IPS-18a (cell line): ENCODE measurements around the gene HNF1B.

Source experiments
- H3K27ac ChIP-seq: one replicate; pipeline ENCODE4 v1.5.1; 2013; ENCODE audit warnings: low read length
- H3K27me3 ChIP-seq: one replicate; pipeline ENCODE4 v1.6.1; 2013; ENCODE audit warnings: mild to moderate bottlenecking, low read length; ENCODE audit not compliant: control insufficient read depth, insufficient read depth
- H3K36me3 ChIP-seq: one replicate; pipeline ENCODE4 v1.6.1; 2013; ENCODE audit warnings: low read depth, low read length; ENCODE audit not compliant: control insufficient read depth
- H3K4me1 ChIP-seq: one replicate; pipeline ENCODE4 v1.6.1; 2013; ENCODE audit warnings: low read depth, low read length; ENCODE audit not compliant: control insufficient read depth
- H3K4me3 ChIP-seq: one replicate; pipeline ENCODE4 v1.5.1; 2013; ENCODE audit warnings: low read length
- H3K9ac ChIP-seq: one replicate; pipeline ENCODE4 v1.6.1; 2013; ENCODE audit warnings: mild to moderate bottlenecking, low read length, moderate library complexity
- H3K9me3 ChIP-seq: one replicate; pipeline ENCODE4 v1.6.1; 2013; ENCODE audit warnings: low read depth, low read length; ENCODE audit not compliant: control insufficient read depth

Gene HNF1B

DNA sequence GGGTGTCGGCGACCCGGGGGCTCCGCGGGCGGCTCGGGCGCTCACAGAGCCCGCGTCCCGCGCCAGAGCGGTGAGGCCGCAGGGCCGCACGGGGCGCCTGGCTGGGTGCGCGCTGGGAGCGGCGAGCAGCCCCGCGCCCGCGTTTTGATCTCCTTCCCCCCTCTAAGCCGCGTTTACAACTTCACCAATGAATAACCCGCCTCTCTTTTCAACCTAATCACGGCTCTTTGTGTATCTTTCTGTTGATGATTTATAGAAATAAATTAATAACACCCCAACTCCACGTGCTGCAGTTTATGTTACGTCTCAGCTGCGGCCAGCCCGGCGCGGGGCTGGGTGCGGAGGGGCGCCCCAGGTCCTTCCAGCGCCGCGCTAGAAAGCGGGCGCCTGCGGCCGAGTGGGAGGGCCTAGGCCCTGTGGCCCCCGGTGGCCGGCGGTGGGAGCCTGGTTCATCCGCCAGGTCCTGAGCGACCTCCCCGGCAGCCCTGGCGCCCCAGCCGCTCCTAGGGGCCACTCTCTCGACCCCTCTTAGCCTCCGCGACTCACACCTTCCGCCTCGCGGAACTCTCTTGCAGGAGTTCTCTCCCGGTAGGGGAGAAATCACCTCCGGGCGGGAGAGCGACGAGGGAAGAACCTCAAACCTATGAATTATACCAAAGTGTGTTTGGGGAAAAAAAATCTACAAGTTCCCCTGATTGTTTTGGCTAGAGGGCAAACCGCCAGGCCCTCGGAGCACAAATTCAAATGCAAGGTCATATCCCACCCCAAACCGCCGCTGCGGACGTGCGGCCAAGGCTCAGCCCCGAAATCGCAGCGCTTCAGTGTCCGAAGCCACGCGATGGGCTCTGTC lies 1.9 kb downstream of the HNF1B start:
- H3K4me1 ChIP-seq, result peaks cover 14% of the 10 kb centered on the region
- H3K9ac ChIP-seq, result no peak overlapping the region
- H3K4me3 ChIP-seq, result peak overlapping the region; percentile 58
- H3K27ac ChIP-seq, result no peak overlapping the region
- H3K27me3 ChIP-seq, result peaks cover 100% of the 10 kb centered on the region
- no peaks in the 10 kb centered on the region for H3K9me3 ChIP-seq
- no peaks in the 10 kb centered on the region for H3K36me3 ChIP-seq

DNA sequence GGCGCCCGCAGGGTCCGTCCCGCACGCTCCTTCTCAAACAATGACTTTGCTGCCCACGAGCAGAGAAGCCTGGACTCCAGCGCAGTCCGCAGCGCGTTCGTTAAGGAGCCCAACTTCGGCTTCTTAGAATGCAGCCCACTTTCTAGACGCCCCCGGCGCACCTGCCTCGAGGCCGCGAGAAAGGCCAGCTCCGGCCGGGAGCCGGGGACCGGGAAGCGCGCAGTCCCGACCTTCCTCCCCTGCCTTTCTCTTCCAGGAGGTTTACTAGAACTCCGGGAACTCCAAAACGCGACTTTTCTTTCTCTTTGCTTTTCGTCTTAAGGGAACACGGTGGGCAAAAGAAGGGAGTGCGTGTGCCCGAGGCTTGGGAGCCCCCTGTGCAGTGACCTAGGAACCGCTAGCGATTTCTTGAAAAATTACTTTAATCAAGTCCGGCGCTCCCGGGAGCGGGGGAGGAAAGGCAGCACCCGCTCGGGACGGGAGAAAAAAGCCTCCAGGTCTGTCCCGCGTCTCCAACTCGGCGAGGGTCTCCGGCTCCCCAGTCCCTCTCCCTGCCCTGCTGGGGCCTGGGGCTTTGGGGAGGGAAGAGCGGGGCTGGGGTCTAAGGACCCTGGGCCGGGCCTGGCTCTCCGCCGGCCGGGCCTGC lies 2.6 kb downstream of the HNF1B start:
- Histone ChIP-seq H3K9me3 (no peaks in the 10 kb centered on the region), H3K9ac (no peak overlapping the region), H3K4me3 (peak overlapping the region; percentile 59), H3K36me3 (no peaks in the 10 kb centered on the region), H3K27ac (no peak overlapping the region), H3K4me1 (peaks cover 14% of the 10 kb centered on the region), H3K27me3 (peaks cover 98% of the 10 kb centered on the region)

- Histone ChIP-seq H3K27ac (no peak overlapping the region), H3K4me3 (peak overlapping the region; percentile 59), H3K4me1 (peaks cover 14% of the 10 kb centered on the region), H3K27me3 (peaks cover 98% of the 10 kb centered on the region), H3K9ac (no peak overlapping the region), H3K9me3 (no peaks in the 10 kb centered on the region), H3K36me3 (no peaks in the 10 kb centered on the region)
Observed at GRCh38 chr17:37741341-37742115, 3.3 kb downstream of the HNF1B start.

- H3K27me3 ChIP-seq, result peaks cover 98% of the 10 kb centered on the region
Observed at GRCh38 chr17:37740915-37741314, 3.9 kb downstream of the HNF1B start.

DNA sequence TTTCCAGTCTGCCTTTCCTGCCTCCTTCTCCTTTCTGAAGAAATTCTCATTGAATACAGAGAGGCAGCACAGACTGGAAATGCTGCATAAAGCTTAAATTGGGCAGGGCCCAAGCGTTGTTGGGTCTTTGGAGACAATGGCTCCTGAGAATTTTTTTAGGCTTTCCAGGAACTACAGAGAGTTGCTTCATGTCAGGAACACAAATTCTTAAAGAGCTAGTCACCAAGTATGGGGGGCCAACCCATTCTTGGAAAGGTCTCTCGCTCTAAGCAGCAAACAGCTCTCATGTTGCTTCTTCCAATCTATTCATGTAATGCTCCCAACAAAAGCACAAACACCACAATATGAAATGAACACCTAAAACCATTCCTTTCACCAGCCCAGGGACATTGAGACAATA lies 6.9 kb downstream of the HNF1B start:
- Histone ChIP-seq H3K4me3 (no peak overlapping the region), H3K9ac (no peak overlapping the region), H3K36me3 (no peaks in the 10 kb centered on the region), H3K27ac (no peak overlapping the region), H3K27me3 (peaks cover 83% of the 10 kb centered on the region), H3K9me3 (no peaks in the 10 kb centered on the region), H3K4me1 (peaks cover 5% of the 10 kb centered on the region)

More at GRCh38 chr17:37740915-37741314, 3.9 kb downstream of the HNF1B start:
- Histone ChIP-seq H3K9ac (no peak overlapping the region), H3K4me1 (peaks cover 14% of the 10 kb centered on the region), H3K9me3 (no peaks in the 10 kb centered on the region), H3K36me3 (no peaks in the 10 kb centered on the region), H3K27ac (no peak overlapping the region), H3K4me3 (no peak overlapping the region)

- peaks cover 5% of the 10 kb centered on the region for H3K4me1 ChIP-seq
- H3K27ac ChIP-seq, result no peak overlapping the region
- H3K4me3 ChIP-seq, result no peak overlapping the region
- no peak overlapping the region for H3K9ac ChIP-seq
- H3K36me3 ChIP-seq, result no peaks in the 10 kb centered on the region
- H3K9me3 ChIP-seq, result no peaks in the 10 kb centered on the region
- peaks cover 77% of the 10 kb centered on the region for H3K27me3 ChIP-seq
Observed at GRCh38 chr17:37737081-37737480, 7.8 kb downstream of the HNF1B start.

GRCh38 chr17:37736428-37736827 lies 8.4 kb downstream of the HNF1B start:
- H3K36me3 ChIP-seq, result no peaks in the 10 kb centered on the region
- peaks cover 2% of the 10 kb centered on the region for H3K4me1 ChIP-seq
- H3K27me3 ChIP-seq, result peaks cover 70% of the 10 kb centered on the region
- H3K27ac ChIP-seq, result no peak overlapping the region
- H3K4me3 ChIP-seq, result no peak overlapping the region
- no peaks in the 10 kb centered on the region for H3K9me3 ChIP-seq
- H3K9ac ChIP-seq, result no peak overlapping the region

DNA sequence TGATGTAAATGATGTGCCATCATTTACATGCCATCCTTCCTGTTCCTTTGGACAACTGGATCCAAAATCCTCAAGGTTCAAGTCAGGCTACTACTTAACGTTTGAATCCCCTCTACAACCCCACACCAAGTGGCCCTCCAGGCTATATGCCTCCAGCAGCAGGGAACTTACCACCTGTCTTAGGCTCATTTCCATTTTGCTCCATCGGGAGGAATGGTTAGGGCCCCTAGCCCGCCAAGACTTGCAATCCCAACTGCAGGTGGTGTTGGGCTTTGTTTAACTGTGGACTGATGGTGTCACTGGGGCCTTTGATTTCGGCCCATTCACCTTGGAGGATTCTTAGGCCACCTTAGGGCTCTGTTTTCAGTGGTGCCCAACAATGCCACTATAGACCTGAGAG lies 9.7 kb downstream of the HNF1B start:
- H3K4me3 ChIP-seq, result no peak overlapping the region
- H3K9ac ChIP-seq, result no peak overlapping the region
- H3K9me3 ChIP-seq, result no peaks in the 10 kb centered on the region
- H3K36me3 ChIP-seq, result no peaks in the 10 kb centered on the region
- no peaks in the 10 kb centered on the region for H3K4me1 ChIP-seq
- peaks cover 57% of the 10 kb centered on the region for H3K27me3 ChIP-seq
- H3K27ac ChIP-seq, result no peak overlapping the region

- Histone ChIP-seq H3K4me3 (no peak overlapping the region), H3K9ac (no peak overlapping the region), H3K36me3 (no peaks in the 10 kb centered on the region), H3K9me3 (no peaks in the 10 kb centered on the region), H3K27ac (no peak overlapping the region), H3K4me1 (no peaks in the 10 kb centered on the region), H3K27me3 (peaks cover 39% of the 10 kb centered on the region)
Observed at GRCh38 chr17:37732316-37732715, 12.5 kb downstream of the HNF1B start.

- Histone ChIP-seq H3K4me1 (no peaks in the 10 kb centered on the region), H3K9ac (no peak overlapping the region), H3K4me3 (no peak overlapping the region), H3K9me3 (no peaks in the 10 kb centered on the region), H3K27ac (no peak overlapping the region), H3K27me3 (peaks cover 26% of the 10 kb centered on the region), H3K36me3 (no peaks in the 10 kb centered on the region)
Observed at GRCh38 chr17:37731056-37731455, 13.8 kb downstream of the HNF1B start.

GRCh38 chr17:37729905-37730304 lies 15.0 kb downstream of the HNF1B start:
- no peak overlapping the region for H3K27ac ChIP-seq
- peaks cover 20% of the 10 kb centered on the region for H3K27me3 ChIP-seq
- H3K9ac ChIP-seq, result no peak overlapping the region
- no peak overlapping the region for H3K4me3 ChIP-seq
- H3K4me1 ChIP-seq, result no peaks in the 10 kb centered on the region
- H3K9me3 ChIP-seq, result no peaks in the 10 kb centered on the region
- H3K36me3 ChIP-seq, result no peaks in the 10 kb centered on the region
